Gastrocnemius medialis (tissue), 4 donors: Measurements from ENCODE around the gene SLC5A2. TPM values are rescaled to one million over a fixed set of nuclear protein-coding genes. Genes with fewer than 3 reads are reported as not detected.

ENCODE experiments used
- ATAC-seq, 2 donors: fragments of 150-250 bp; one replicate each; pipeline ENCODE4 v1.9.1; 2016
- DNase-seq, 2 donors: peaks; one replicate each; pipeline ENCODE4 v3.0.0-alpha.2; 2019
- H3K27ac ChIP-seq, 4 donors: fragments of 200-600 bp; sonication (generic); 1 replicate in 1 of 4; 2 replicates in 3 of 4; pipeline ENCODE4 v1.5.1; 2016 to 2018; ENCODE audit warnings: mild to moderate bottlenecking in 2 of 4, moderate library complexity in 1 of 4
- H3K27me3 ChIP-seq, 3 donors: fragments of 200-600 bp; sonication (generic) in 2 of 3; 1 replicate in 1 of 3; 2 replicates in 2 of 3; pipeline versions ENCODE4 v1.5.1 to v1.6.0; 2016 to 2019; ENCODE audit warnings: mild to moderate bottlenecking in 1 of 3, moderate library complexity in 1 of 3
- H3K36me3 ChIP-seq, 2 donors: fragments of 200-600 bp; sonication (generic) in 1 of 2; one replicate each; pipeline ENCODE4 v1.5.1; 2017 to 2018
- H3K4me1 ChIP-seq, 2 donors: fragments of 200-600 bp; sonication (generic) in 1 of 2; one replicate each; pipeline ENCODE4 v1.5.1; 2016 to 2017; ENCODE audit warnings: mild to moderate bottlenecking in 2 of 2
- H3K4me3 ChIP-seq, 4 donors: fragments of 200-600 bp; sonication (generic) in 3 of 4; 1 replicate in 1 of 4; 2 replicates in 3 of 4; pipeline ENCODE4 v1.5.1; 2016 to 2019; ENCODE audit warnings: mild to moderate bottlenecking in 2 of 4
- H3K9me3 ChIP-seq, 3 donors: fragments of 200-600 bp; sonication (generic) in 2 of 3; 1 replicate in 1 of 3; 2 replicates in 2 of 3; pipeline ENCODE4 v1.5.1; 2016 to 2019
- CTCF ChIP-seq, 5 experiments: fragments of 450-650 bp in 3 of 5; fragments of 200-600 bp in 2 of 5; sonication (generic) in 2 of 5; IDR thresholded peaks in 4 of 5; conservative IDR thresholded peaks in 1 of 5; 1 replicate in 4 of 5; 2 replicates in 1 of 5; pipeline ENCODE4 v1.5.1; 2016 to 2019; ENCODE audit warnings: antibody characterized with exemption in 5 of 5, mild to moderate bottlenecking in 3 of 5, moderate library complexity in 3 of 5
- POLR2A ChIP-seq, 2 donors: fragments of 450-650 bp; IDR thresholded peaks; one replicate each; pipeline ENCODE4 v1.6.1; 2017; ENCODE audit warnings: antibody characterized with exemption in 2 of 2, mild to moderate bottlenecking in 2 of 2, moderate library complexity in 2 of 2
- in situ Hi-C, 4 donors: fragments of 200-750 bp; cut with MboI; loops; one replicate each; pipeline versions ENCODE4 v1.15.0 to v1.8.0; 2017; ENCODE audit warnings: low sequenced_read_pairs in 4 of 4
- intact Hi-C: fragments of 100-400 bp; cut with DNase I; formaldehyde crosslinking; loops from one replicate; pipeline ENCODE4 v1.15.1; 2023; ENCODE audit warnings: low total_unique reads
- total RNA-seq, 4 donors: library from RNA; depleted of rRNA; stranded (reverse); fragments of >200 nt; gene quantifications; one replicate each; pipeline versions ENCODE4 v1.1.0 to v1.2.3, GENCODE V29; 2016

Gene SLC5A2
- total RNA-seq, 4 donors from 2014 or later: not detected

DNA sequence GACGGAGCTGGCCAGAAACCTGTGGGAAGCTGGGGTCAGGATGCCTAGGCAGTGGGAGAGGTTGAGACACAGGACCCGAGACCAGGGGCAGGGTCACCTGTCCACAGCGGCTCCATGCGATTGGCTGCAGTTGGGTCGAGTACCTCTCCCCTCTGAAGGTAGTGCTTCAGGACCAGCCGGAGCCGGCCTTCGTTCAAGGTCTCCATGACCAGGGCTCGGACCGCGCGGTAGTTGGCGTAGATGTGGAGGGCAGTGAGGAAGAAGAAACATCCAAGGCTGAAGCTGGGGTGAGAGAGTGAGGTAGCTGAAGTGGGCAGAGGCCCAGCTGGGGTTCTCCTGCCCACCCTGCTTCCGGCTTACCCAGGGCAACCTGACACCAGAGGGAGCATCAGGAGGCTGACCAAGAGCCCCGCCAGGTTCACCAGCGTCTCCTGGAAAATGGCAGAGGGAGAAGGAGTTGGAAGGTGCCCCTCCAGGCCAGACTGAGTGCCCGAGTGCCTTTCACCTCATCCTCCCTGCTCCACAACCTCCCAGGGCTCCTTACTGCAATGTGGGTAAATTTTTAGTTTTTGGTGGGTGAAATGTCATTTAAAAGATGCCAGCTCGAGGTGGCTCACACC is 10.7 kb downstream of the SLC5A2 start:
- no peaks in the 10 kb centered on the region for H3K9me3 ChIP-seq
- H3K27ac ChIP-seq: no peak overlapping the region
- no peaks in the 10 kb centered on the region for H3K27me3 ChIP-seq
- H3K36me3 ChIP-seq: peaks cover 0 to 68% of the 10 kb centered on the region in 2 donors
- TF ChIP-seq CTCF (IDR thresholded peaks at IDR 0.05 in 4 of 5, conservative IDR thresholded peaks at IDR 0.05 in 1 of 5): no peak
- no peak for TF ChIP-seq POLR2A (IDR thresholded peaks at IDR 0.05)
- DNase-seq (no peak), ATAC-seq (no peak)
- no peak overlapping the region for H3K4me3 ChIP-seq
- in situ Hi-C loops: no loop called here
- intact Hi-C loops: no loop called here
- peaks cover 0 to 2% of the 10 kb centered on the region in 2 donors for H3K4me1 ChIP-seq

DNA sequence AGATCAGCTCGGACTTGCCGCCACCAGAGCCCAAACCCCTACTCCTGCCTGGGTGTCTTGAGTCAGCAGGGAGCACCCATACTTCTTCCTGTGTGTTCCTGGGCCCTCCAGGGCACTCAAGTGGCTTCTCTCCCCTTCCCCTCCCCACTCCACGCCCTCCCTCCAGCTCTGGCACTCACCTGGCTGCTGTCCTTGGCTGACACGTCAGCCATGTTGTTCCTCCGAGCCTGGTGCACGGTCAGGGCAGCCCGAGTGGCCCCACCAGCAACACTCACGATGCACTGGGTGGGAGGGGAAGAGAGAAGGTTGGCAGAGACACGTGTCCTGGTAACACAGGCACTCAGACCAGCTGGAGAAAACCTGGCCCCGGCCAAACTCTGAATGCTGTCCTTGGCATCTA is 13.7 kb downstream of the SLC5A2 start:
- no peaks in the 10 kb centered on the region for H3K4me1 ChIP-seq
- TF ChIP-seq CTCF (IDR thresholded peaks at IDR 0.05 in 4 of 5, conservative IDR thresholded peaks at IDR 0.05 in 1 of 5): no peak
- TF ChIP-seq POLR2A (IDR thresholded peaks at IDR 0.05): no peak
- ATAC-seq: no peak
- H3K27me3 ChIP-seq: no peaks in the 10 kb centered on the region
- no peak overlapping the region for H3K27ac ChIP-seq
- H3K9me3 ChIP-seq: no peaks in the 10 kb centered on the region
- no peak for DNase-seq
- in situ Hi-C loops: no loop called here
- H3K36me3 ChIP-seq: peaks cover 0 to 81% of the 10 kb centered on the region in 2 donors
- intact Hi-C loops: no loop called here
- H3K4me3 ChIP-seq: no peak overlapping the region

GRCh38 chr16:31498493-31498892 is 15.6 kb downstream of the SLC5A2 start:
- Histone ChIP-seq H3K9me3 (no peaks in the 10 kb centered on the region), H3K36me3 (peaks cover 0 to 63% of the 10 kb centered on the region in 2 donors), H3K27me3 (no peaks in the 10 kb centered on the region), H3K27ac (no peak overlapping the region), H3K4me3 (no peak overlapping the region), H3K4me1 (no peaks in the 10 kb centered on the region)
- intact Hi-C loops: no loop called here
- TF ChIP-seq POLR2A (IDR thresholded peaks at IDR 0.05) (no peak), CTCF (IDR thresholded peaks at IDR 0.05 in 4 of 5, conservative IDR thresholded peaks at IDR 0.05 in 1 of 5) (no peak)
- DNase-seq: no peak
- no peak for ATAC-seq
- in situ Hi-C loops: no loop called here

DNA sequence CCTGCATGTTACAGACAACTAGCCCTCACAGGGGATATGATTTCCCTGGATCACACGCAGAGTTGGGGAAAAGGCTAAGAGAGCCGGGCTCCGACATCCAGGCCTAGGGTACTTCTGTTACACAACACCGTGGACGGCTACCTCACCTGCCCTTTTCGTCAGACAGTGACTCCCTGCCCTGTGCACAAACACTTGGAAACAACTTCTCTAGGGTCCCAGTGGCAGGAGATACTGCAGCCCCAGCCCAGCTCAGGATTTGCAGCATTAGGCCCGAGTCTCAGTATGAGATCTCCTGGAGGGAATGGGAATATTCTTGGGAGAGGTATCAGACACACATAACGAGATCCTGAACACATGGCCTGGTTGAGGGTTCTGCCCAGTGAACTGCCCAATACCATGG is 17.0 kb downstream of the SLC5A2 start:
- Histone ChIP-seq H3K36me3 (peaks cover 0 to 49% of the 10 kb centered on the region in 2 donors), H3K27me3 (no peaks in the 10 kb centered on the region), H3K4me1 (no peaks in the 10 kb centered on the region), H3K27ac (no peak overlapping the region), H3K9me3 (no peaks in the 10 kb centered on the region), H3K4me3 (no peak overlapping the region)
- TF ChIP-seq POLR2A (IDR thresholded peaks at IDR 0.05): no peak
- TF ChIP-seq CTCF (IDR thresholded peaks at IDR 0.05 in 4 of 5, conservative IDR thresholded peaks at IDR 0.05 in 1 of 5): no peak
- in situ Hi-C loops (loop anchor here in 3 of 4 donors (10.0 to 25.0 kb wide), 4 partner anchors 45 to 387 kb away; partner anchors contain the start of genes ZNF267 (in 2 of the 3) and ARMC5 (in 1 of the 3)), intact Hi-C loops (loop anchor here (10.0 kb wide), 1 partner anchor 375 kb away; the partner anchor contains the start of gene ZNF267)
- no peak for ATAC-seq
- DNase-seq: no peak
